Measurements from ENCODE around the gene DDO. TPM values are rescaled to one million over a fixed set of nuclear protein-coding genes. Genes with fewer than 3 reads are reported as not detected.

The DDO gene
- total RNA-seq, 1 donor from 2014 or later = 0.32 TPM

GRCh38 chr6:110369066-110369465, 46.3 kb downstream of the DDO start:
- Histone ChIP-seq H3K9me3 (no peaks in the 10 kb centered on the region), H3K36me3 (no peaks in the 10 kb centered on the region), H3K4me3 (no peak overlapping the region), H3K27me3 (no peaks in the 10 kb centered on the region), H3K27ac (no peak overlapping the region), H3K4me1 (peaks cover 3 to 7% of the 10 kb centered on the region in 2 donors)
- TF ChIP-seq, protein P1, sequence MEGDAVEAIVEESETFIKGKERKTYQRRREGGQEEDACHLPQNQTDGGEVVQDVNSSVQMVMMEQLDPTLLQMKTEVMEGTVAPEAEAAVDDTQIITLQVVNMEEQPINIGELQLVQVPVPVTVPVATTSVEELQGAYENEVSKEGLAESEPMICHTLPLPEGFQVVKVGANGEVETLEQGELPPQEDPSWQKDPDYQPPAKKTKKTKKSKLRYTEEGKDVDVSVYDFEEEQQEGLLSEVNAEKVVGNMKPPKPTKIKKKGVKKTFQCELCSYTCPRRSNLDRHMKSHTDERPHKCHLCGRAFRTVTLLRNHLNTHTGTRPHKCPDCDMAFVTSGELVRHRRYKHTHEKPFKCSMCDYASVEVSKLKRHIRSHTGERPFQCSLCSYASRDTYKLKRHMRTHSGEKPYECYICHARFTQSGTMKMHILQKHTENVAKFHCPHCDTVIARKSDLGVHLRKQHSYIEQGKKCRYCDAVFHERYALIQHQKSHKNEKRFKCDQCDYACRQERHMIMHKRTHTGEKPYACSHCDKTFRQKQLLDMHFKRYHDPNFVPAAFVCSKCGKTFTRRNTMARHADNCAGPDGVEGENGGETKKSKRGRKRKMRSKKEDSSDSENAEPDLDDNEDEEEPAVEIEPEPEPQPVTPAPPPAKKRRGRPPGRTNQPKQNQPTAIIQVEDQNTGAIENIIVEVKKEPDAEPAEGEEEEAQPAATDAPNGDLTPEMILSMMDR (IDR thresholded peaks at IDR 0.05) = no peak
- DNase-seq (ENCODE audit: low spot score in 2 of 2) = no peak
- intact Hi-C loops (cut with DNase I) = loop anchor here (5.0 kb wide), 1 partner anchor 37 kb away; no protein-coding TSS in a partner anchor

GRCh38 chr6:110368284-110368683, 47.1 kb downstream of the DDO start:
- TF ChIP-seq, protein P1 (IDR thresholded peaks at IDR 0.05) = no peak
- Histone ChIP-seq H3K27me3 (no peaks in the 10 kb centered on the region), H3K9me3 (no peaks in the 10 kb centered on the region), H3K27ac (no peak overlapping the region), H3K36me3 (no peaks in the 10 kb centered on the region), H3K4me3 (no peak overlapping the region), H3K4me1 (peaks cover 6 to 10% of the 10 kb centered on the region in 2 donors)
- intact Hi-C loops (cut with DNase I) = loop anchor here (5.0 kb wide), 1 partner anchor 36 kb away; no protein-coding TSS in a partner anchor
- no peak for DNase-seq (ENCODE audit: low spot score in 2 of 2)

GRCh38 chr6:110367825-110368224, 47.5 kb downstream of the DDO start:
- no peak overlapping the region for H3K27ac ChIP-seq
- intact Hi-C loops (cut with DNase I) = loop anchor here (5.0 kb wide), 1 partner anchor 36 kb away; no protein-coding TSS in a partner anchor
- DNase-seq (ENCODE audit: low spot score in 2 of 2) = no peak
- TF ChIP-seq, protein P1 (IDR thresholded peaks at IDR 0.05) = no peak
- H3K4me1 ChIP-seq = peaks cover 6 to 13% of the 10 kb centered on the region in 2 donors
- no peaks in the 10 kb centered on the region for H3K27me3 ChIP-seq
- H3K9me3 ChIP-seq = no peaks in the 10 kb centered on the region
- no peaks in the 10 kb centered on the region for H3K36me3 ChIP-seq
- H3K4me3 ChIP-seq = no peak overlapping the region

DNA sequence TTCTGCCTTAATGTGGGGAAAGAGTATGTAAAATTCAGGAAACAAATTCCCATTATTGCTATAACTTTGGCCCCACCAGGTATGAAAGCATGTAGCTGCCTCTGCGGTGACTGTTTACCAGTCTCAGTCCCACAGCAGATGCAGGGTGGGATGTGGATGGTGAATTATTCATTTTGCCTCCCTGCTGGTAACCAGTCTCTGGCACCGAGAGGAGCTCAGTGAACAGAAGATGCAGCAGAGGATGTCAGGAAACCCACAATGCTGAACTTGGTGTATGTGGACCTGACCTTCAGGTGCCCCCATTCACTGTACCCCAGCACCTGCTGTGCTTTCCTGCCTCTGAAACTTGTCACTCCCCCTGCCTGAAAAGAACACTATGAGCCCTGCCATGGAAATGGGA, 48.4 kb downstream of the DDO start:
- TF ChIP-seq, protein P1 (IDR thresholded peaks at IDR 0.05) = no peak
- intact Hi-C loops (cut with DNase I) = loop anchor here (5.0 kb wide), 1 partner anchor 35 kb away; no protein-coding TSS in a partner anchor
- no peak overlapping the region for H3K4me3 ChIP-seq
- H3K27me3 ChIP-seq = no peaks in the 10 kb centered on the region
- H3K4me1 ChIP-seq = peaks cover 6 to 13% of the 10 kb centered on the region in 2 donors
- no peaks in the 10 kb centered on the region for H3K9me3 ChIP-seq
- DNase-seq (ENCODE audit: low spot score in 2 of 2) = no peak
- H3K36me3 ChIP-seq = no peaks in the 10 kb centered on the region
- no peak overlapping the region for H3K27ac ChIP-seq

GRCh38 chr6:110366256-110366655, 49.1 kb downstream of the DDO start:
- Histone ChIP-seq H3K27ac (no peak overlapping the region), H3K27me3 (no peaks in the 10 kb centered on the region), H3K4me3 (no peak overlapping the region), H3K36me3 (no peaks in the 10 kb centered on the region), H3K9me3 (no peaks in the 10 kb centered on the region), H3K4me1 (peaks cover 6 to 13% of the 10 kb centered on the region in 2 donors)
- DNase-seq (ENCODE audit: low spot score in 2 of 2) = no peak
- TF ChIP-seq, protein P1 (IDR thresholded peaks at IDR 0.05) = no peak
- intact Hi-C loops (cut with DNase I) = loop anchor here (5.0 kb wide), 1 partner anchor 34 kb away; no protein-coding TSS in a partner anchor
